Hepatocyte (in vitro differentiated cells): ENCODE results near the gene CBLB. TPM values are rescaled to one million over a fixed set of nuclear protein-coding genes. Genes with fewer than 3 reads are reported as not detected.

Experiments used
- DNase-seq: peaks from one replicate; pipeline ENCODE4 v3.0.0-alpha.2; 2016; ENCODE audit warnings: low spot score
- H2AFZ ChIP-seq: fragments of 200-600 bp; sonication (generic); 2 replicates; pipeline ENCODE4 v1.6.0; 2016; ENCODE audit warnings: antibody characterized with exemption, mild to moderate bottlenecking
- H3K27ac ChIP-seq: fragments of 200-600 bp; sonication (generic); 2 replicates; pipeline ENCODE4 v1.5.1; 2016; ENCODE audit warnings: mild to moderate bottlenecking
- H3K27me3 ChIP-seq: fragments of 200-600 bp; sonication (generic); 2 replicates; pipeline ENCODE4 v1.6.1; 2016
- H3K36me3 ChIP-seq: fragments of 200-600 bp; sonication (generic); replicated peaks from 2 replicates; pipeline ENCODE4 v1.5.1; 2016; ENCODE audit warnings: low read depth; ENCODE audit not compliant: insufficient read depth
- H3K4me1 ChIP-seq: fragments of 200-600 bp; sonication (generic); 2 replicates; pipeline ENCODE4 v1.5.1; 2016; ENCODE audit warnings: mild to moderate bottlenecking, moderate library complexity; ENCODE audit not compliant: insufficient read depth
- H3K4me2 ChIP-seq: fragments of 200-600 bp; sonication (generic); 2 replicates; pipeline ENCODE4 v1.6.0; 2016
- H3K4me3 ChIP-seq: fragments of 200-600 bp; sonication (generic); 2 replicates; pipeline ENCODE4 v1.5.1; 2016; ENCODE audit warnings: mild to moderate bottlenecking
- H3K79me2 ChIP-seq: fragments of 200-600 bp; sonication (generic); 2 replicates; pipeline ENCODE4 v1.6.0; 2017; ENCODE audit warnings: mild to moderate bottlenecking
- H3K9me2 ChIP-seq: fragments of 200-600 bp; sonication (generic); replicated peaks from 2 replicates; pipeline ENCODE4 v1.6.0; 2017; ENCODE audit warnings: mild to moderate bottlenecking; ENCODE audit not compliant: insufficient read depth
- H3K9me3 ChIP-seq: fragments of 200-600 bp; sonication (generic); 2 replicates; pipeline ENCODE4 v1.5.1; 2016; ENCODE audit warnings: low read depth, mild to moderate bottlenecking
- H4K20me1 ChIP-seq: fragments of 200-600 bp; sonication (generic); 2 replicates; pipeline ENCODE4 v1.6.0; 2016; ENCODE audit warnings: mild to moderate bottlenecking; ENCODE audit not compliant: insufficient read depth, poor library complexity, severe bottlenecking
- CTCF ChIP-seq: fragments of 200-600 bp; sonication (generic); IDR thresholded peaks from 2 replicates; pipeline ENCODE4 v1.5.1; 2016; ENCODE audit warnings: antibody characterized with exemption, mild to moderate bottlenecking; ENCODE audit not compliant: poor library complexity
- EZH2 ChIP-seq: fragments of 200-600 bp; sonication (generic); IDR thresholded peaks from 2 replicates; pipeline ENCODE4 v1.6.1; 2016; ENCODE audit warnings: antibody characterized with exemption, mild to moderate bottlenecking, borderline replicate concordance
- EZH2phosphoT487 ChIP-seq: fragments of 200-600 bp; sonication (generic); IDR thresholded peaks from one replicate; pipeline ENCODE4 v1.6.1; 2018; ENCODE audit warnings: antibody characterized with exemption, mild to moderate bottlenecking, low read depth, moderate library complexity; ENCODE audit not compliant: unreplicated experiment, severe bottlenecking
- WGBS: methylation state at CpG from one replicate; pipeline ENCODE4 v1.1.6; 2016; ENCODE audit warnings: low lambda C conversion rate; ENCODE audit errors: missing lambda C conversion rate; 5-methylcytosine and 5-hydroxymethylcytosine counted together
- polyA plus RNA-seq: library from polyadenylated mRNA; unstranded; fragments of >200 nt; fragmentation: Nextera tagmentation; extraction: Ambion mirVana; gene quantifications from 2 replicates; pipeline ENCODE4 v1.2.1, GENCODE V29; 2016
- total RNA-seq: library from RNA; depleted of rRNA; stranded (reverse); fragments of >200 nt; gene quantifications from 2 replicates; pipeline ENCODE4 v1.2.3, GENCODE V29; 2014

Gene CBLB
- total and polyA plus RNA-seq, 2 experiments from 2014 or later: 22.6 to 56.0 TPM

- Histone ChIP-seq H3K9me2 (no peaks in the 10 kb centered on the region), H3K36me3 (no peaks in the 10 kb centered on the region), H3K4me1 (peaks cover 13% of the 10 kb centered on the region), H3K4me3 (no peak overlapping the region), H3K79me2 (no peaks in the 10 kb centered on the region), H2AFZ (no peak overlapping the region), H4K20me1 (no peaks in the 10 kb centered on the region), H3K4me2 (no peak overlapping the region), H3K9me3 (no peaks in the 10 kb centered on the region), H3K27ac (no peak overlapping the region), H3K27me3 (no peaks in the 10 kb centered on the region)
- WGBS: 95% methylated on average over 3 of the region's 3 CpGs
- no peak for DNase-seq
- TF ChIP-seq CTCF: no peak
- no peak for TF ChIP-seq EZH2phosphoT487
- no peak for TF ChIP-seq EZH2
These were observed 123.8 kb downstream of the CBLB start for GRCh38 chr3:105745046-105745445.

GRCh38 chr3:105744202-105744601, 124.6 kb downstream of the CBLB start:
- no peak overlapping the region for H2AFZ ChIP-seq
- H3K79me2 ChIP-seq: no peaks in the 10 kb centered on the region
- no peaks in the 10 kb centered on the region for H3K9me2 ChIP-seq
- H3K36me3 ChIP-seq: no peaks in the 10 kb centered on the region
- no peaks in the 10 kb centered on the region for H3K27me3 ChIP-seq
- H3K4me2 ChIP-seq: no peak overlapping the region
- H4K20me1 ChIP-seq: no peaks in the 10 kb centered on the region
- H3K27ac ChIP-seq: no peak overlapping the region
- no peak for DNase-seq
- H3K4me1 ChIP-seq: peaks cover 13% of the 10 kb centered on the region
- WGBS: 100% methylated on average over 1 of the region's 1 CpG
- H3K4me3 ChIP-seq: no peak overlapping the region
- TF ChIP-seq EZH2phosphoT487 (no peak), EZH2 (no peak), CTCF (no peak)
- no peaks in the 10 kb centered on the region for H3K9me3 ChIP-seq

- H3K27ac ChIP-seq: no peak overlapping the region
- no peaks in the 10 kb centered on the region for H3K9me3 ChIP-seq
- no peaks in the 10 kb centered on the region for H3K9me2 ChIP-seq
- H4K20me1 ChIP-seq: no peaks in the 10 kb centered on the region
- no peaks in the 10 kb centered on the region for H3K36me3 ChIP-seq
- no peaks in the 10 kb centered on the region for H3K4me1 ChIP-seq
- H3K4me2 ChIP-seq: no peak overlapping the region
- 76% methylated on average over 2 of the region's 2 CpGs for WGBS
- H3K79me2 ChIP-seq: no peaks in the 10 kb centered on the region
- no peak overlapping the region for H3K4me3 ChIP-seq
- no peak overlapping the region for H2AFZ ChIP-seq
- DNase-seq: no peak
- no peaks in the 10 kb centered on the region for H3K27me3 ChIP-seq
- TF ChIP-seq EZH2: no peak
These were observed 135.5 kb downstream of the CBLB start for GRCh38 chr3:105733356-105733755.

GRCh38 chr3:105731686-105732085, 137.1 kb downstream of the CBLB start:
- no peak overlapping the region for H3K27ac ChIP-seq
- 93% methylated on average over 1 of the region's 1 CpG for WGBS
- TF ChIP-seq EZH2phosphoT487: no peak
- no peak for TF ChIP-seq CTCF
- TF ChIP-seq EZH2: no peak
- H3K27me3 ChIP-seq: no peaks in the 10 kb centered on the region
- DNase-seq: no peak
- no peaks in the 10 kb centered on the region for H4K20me1 ChIP-seq
- H2AFZ ChIP-seq: no peak overlapping the region
- H3K79me2 ChIP-seq: no peaks in the 10 kb centered on the region
- H3K36me3 ChIP-seq: no peaks in the 10 kb centered on the region
- H3K4me3 ChIP-seq: no peak overlapping the region
- no peaks in the 10 kb centered on the region for H3K9me2 ChIP-seq
- H3K9me3 ChIP-seq: peaks cover 16% of the 10 kb centered on the region
- no peaks in the 10 kb centered on the region for H3K4me1 ChIP-seq
- no peak overlapping the region for H3K4me2 ChIP-seq
